Duodenal mucosa (tissue), 2 donors: ENCODE data around the gene CLCN3.
"Not testable (repeated sequence)": the region's sequence is repeated elsewhere in the genome, so short reads cannot be mapped to it uniquely, and the experiment has no call there.

Source experiments
- H3K27ac ChIP-seq: one replicate; pipeline ENCODE4 v1.7.0; 2013; ENCODE audit warnings: low read depth, low read length
- H3K27me3 ChIP-seq, 2 donors: one replicate each; pipeline ENCODE4 v1.7.0; 2013; ENCODE audit warnings: low read length in 2 of 2, control low read depth in 1 of 2; ENCODE audit not compliant: insufficient read depth in 2 of 2, control insufficient read depth in 1 of 2
- H3K36me3 ChIP-seq, 2 donors: one replicate each; pipeline ENCODE4 v1.7.0; 2013; ENCODE audit warnings: low read length in 2 of 2, control low read depth in 1 of 2; ENCODE audit not compliant: insufficient read depth in 2 of 2, control insufficient read depth in 1 of 2
- H3K4me1 ChIP-seq, 2 donors: one replicate each; pipeline ENCODE4 v1.7.0; 2013; ENCODE audit warnings: low read length in 2 of 2, control low read depth in 1 of 2; ENCODE audit not compliant: insufficient read depth in 2 of 2, control insufficient read depth in 1 of 2
- H3K4me3 ChIP-seq, 2 donors: one replicate each; pipeline ENCODE4 v1.7.0; 2013; ENCODE audit warnings: low read length in 2 of 2, low read depth in 1 of 2
- H3K9ac ChIP-seq, 2 donors: one replicate each; pipeline ENCODE4 v1.7.0; 2013; ENCODE audit warnings: low read length in 2 of 2, low read depth in 1 of 2
- H3K9me3 ChIP-seq, 2 donors: one replicate each; pipeline ENCODE4 v1.7.0; 2013; ENCODE audit warnings: low read length in 2 of 2, control low read depth in 1 of 2; ENCODE audit not compliant: control insufficient read depth in 1 of 2

Gene CLCN3

GRCh38 chr4:169617306-169617705 is 3.1 kb upstream of the CLCN3 start:
- Histone ChIP-seq H3K9me3 (no peaks in the 10 kb centered on the region), H3K36me3 (no peaks in the 10 kb centered on the region), H3K4me1 (peaks cover 11 to 15% of the 10 kb centered on the region in 2 donors), H3K4me3 (no peak overlapping the region), H3K27ac (no peak overlapping the region), H3K9ac (no peak overlapping the region), H3K27me3 (no peaks in the 10 kb centered on the region)

- Histone ChIP-seq H3K27ac (no peak overlapping the region), H3K9me3 (no peaks in the 10 kb centered on the region), H3K4me3 (no peak overlapping the region), H3K27me3 (no peaks in the 10 kb centered on the region), H3K4me1 (peaks cover 18 to 24% of the 10 kb centered on the region in 2 donors), H3K9ac (no peak overlapping the region), H3K36me3 (no peaks in the 10 kb centered on the region)
Observed at GRCh38 chr4:169618286-169618685, 2.1 kb upstream of the CLCN3 start.

GRCh38 chr4:169618986-169619385 is 1.4 kb upstream of the CLCN3 start:
- Histone ChIP-seq H3K4me3 (peak overlapping the region; percentile 78 to 89), H3K36me3 (no peaks in the 10 kb centered on the region), H3K27me3 (no peaks in the 10 kb centered on the region), H3K9me3 (no peaks in the 10 kb centered on the region), H3K9ac (no peak overlapping the region), H3K4me1 (peaks cover 20 to 24% of the 10 kb centered on the region in 2 donors), H3K27ac (no peak overlapping the region)

GRCh38 chr4:169619518-169619957 is 840 bp upstream of the CLCN3 start:
- Histone ChIP-seq H3K36me3 (no peaks in the 10 kb centered on the region), H3K27ac (peak overlapping the region; percentile 97), H3K4me3 (peak overlapping the region; percentile 78 to 89), H3K9ac (peak overlapping the region; percentile 94 to 95), H3K27me3 (no peaks in the 10 kb centered on the region), H3K9me3 (no peaks in the 10 kb centered on the region), H3K4me1 (peaks cover 20 to 24% of the 10 kb centered on the region in 2 donors)

GRCh38 chr4:169620880-169621248 is 486 bp downstream of the CLCN3 start:
- H3K9ac ChIP-seq, result peak overlapping the region; percentile 94 to 95
- peak overlapping the region; percentile 78 to 89 for H3K4me3 ChIP-seq
- no peaks in the 10 kb centered on the region for H3K9me3 ChIP-seq
- H3K36me3 ChIP-seq, result no peaks in the 10 kb centered on the region
- peak overlapping the region; percentile 97 for H3K27ac ChIP-seq
- H3K4me1 ChIP-seq, result peaks cover 20 to 24% of the 10 kb centered on the region in 2 donors
- no peaks in the 10 kb centered on the region for H3K27me3 ChIP-seq

GRCh38 chr4:169621731-169622492 is 1.5 kb downstream of the CLCN3 start:
- Histone ChIP-seq H3K4me3 (peak overlapping the region; percentile 78 to 89), H3K9ac (peak overlapping the region; percentile 41 to 94), H3K27ac (no peak overlapping the region), H3K4me1 (peaks cover 21 to 23% of the 10 kb centered on the region in 2 donors), H3K27me3 (no peaks in the 10 kb centered on the region), H3K9me3 (no peaks in the 10 kb centered on the region), H3K36me3 (no peaks in the 10 kb centered on the region)

GRCh38 chr4:169622566-169622965 is 2.2 kb downstream of the CLCN3 start:
- Histone ChIP-seq H3K27me3 (no peaks in the 10 kb centered on the region), H3K36me3 (no peaks in the 10 kb centered on the region), H3K9ac (peak overlapping the region; percentile 24 to 94)

GRCh38 chr4:169624012-169624411 is 3.6 kb downstream of the CLCN3 start:
- not testable (repeated sequence) for H3K9ac ChIP-seq, H3K4me3 ChIP-seq, H3K9me3 ChIP-seq, H3K27ac ChIP-seq, H3K36me3 ChIP-seq, H3K27me3 ChIP-seq
- H3K4me1 ChIP-seq, result peaks cover 24 to 25% of the 10 kb centered on the region in 2 donors

More at GRCh38 chr4:169622566-169622965, 2.2 kb downstream of the CLCN3 start:
- Histone ChIP-seq H3K27ac (no peak overlapping the region), H3K9me3 (no peaks in the 10 kb centered on the region), H3K4me1 (peaks cover 24 to 25% of the 10 kb centered on the region in 2 donors), H3K4me3 (peak overlapping the region; percentile 78 to 89)

- no peak overlapping the region for H3K4me3 ChIP-seq
- no peaks in the 10 kb centered on the region for H3K36me3 ChIP-seq
- no peaks in the 10 kb centered on the region for H3K9me3 ChIP-seq
- peaks cover 24 to 25% of the 10 kb centered on the region in 2 donors for H3K4me1 ChIP-seq
- H3K9ac ChIP-seq, result no peak overlapping the region
- no peaks in the 10 kb centered on the region for H3K27me3 ChIP-seq
- H3K27ac ChIP-seq, result no peak overlapping the region
Observed at GRCh38 chr4:169625886-169626285, 5.5 kb downstream of the CLCN3 start.

- Histone ChIP-seq H3K4me3 (no peak overlapping the region), H3K36me3 (no peaks in the 10 kb centered on the region), H3K27me3 (no peaks in the 10 kb centered on the region), H3K9me3 (no peaks in the 10 kb centered on the region), H3K9ac (peak overlapping the region in 1 of 2 donors; percentile 7), H3K4me1 (peaks cover 20 to 22% of the 10 kb centered on the region in 2 donors), H3K27ac (no peak overlapping the region)
Observed at GRCh38 chr4:169626331-169627282, 6.2 kb downstream of the CLCN3 start.
